Esophagus (tissue), 2 donors: ENCODE measurements around the gene SLC22A14. TPM values are rescaled to one million over a fixed set of nuclear protein-coding genes. Genes with fewer than 3 reads are reported as not detected.
"Not testable (repeated sequence)": the region's sequence is repeated elsewhere in the genome, so short reads cannot be mapped to it uniquely, and the experiment has no call there.

Experiments used
- H3K27ac ChIP-seq, 2 donors: one replicate each; pipeline ENCODE4 v1.5.1; 2013; ENCODE audit warnings: low read depth in 2 of 2, mild to moderate bottlenecking in 2 of 2, inconsistent platforms in 1 of 2, low read length in 1 of 2, moderate library complexity in 1 of 2
- H3K27me3 ChIP-seq, 2 donors: one replicate each; pipeline ENCODE4 v1.6.1; 2013; ENCODE audit warnings: low read length in 2 of 2, control low read depth in 1 of 2, mild to moderate bottlenecking in 1 of 2; ENCODE audit not compliant: insufficient read depth in 2 of 2, control insufficient read depth in 1 of 2
- H3K36me3 ChIP-seq, 2 donors: one replicate each; pipeline ENCODE4 v1.6.1; 2013; ENCODE audit warnings: low read length in 1 of 2; ENCODE audit not compliant: control insufficient read depth in 2 of 2, insufficient read depth in 2 of 2
- H3K4me1 ChIP-seq, 2 donors: one replicate each; pipeline ENCODE4 v1.6.1; 2013; ENCODE audit warnings: low read length in 1 of 2; ENCODE audit not compliant: control insufficient read depth in 2 of 2, insufficient read depth in 2 of 2
- H3K4me3 ChIP-seq, 2 donors: one replicate each; pipeline ENCODE4 v1.5.1; 2013; ENCODE audit warnings: low read length in 2 of 2, mild to moderate bottlenecking in 2 of 2, low read depth in 1 of 2, moderate library complexity in 1 of 2
- H3K9me3 ChIP-seq, 2 donors: one replicate each; pipeline ENCODE4 v1.6.1; 2013; ENCODE audit warnings: mild to moderate bottlenecking in 2 of 2, low read depth in 1 of 2, low read length in 1 of 2, moderate library complexity in 1 of 2; ENCODE audit not compliant: control insufficient read depth in 2 of 2, insufficient read depth in 1 of 2
- WGBS, 2 donors: extraction: QIAGEN DNeasy Blood & Tissue Kit; methylation state at CpG; one replicate each; pipeline ENCODE4 v1.1.7; 2013; 5-methylcytosine and 5-hydroxymethylcytosine counted together
- polyA plus RNA-seq, 2 donors: library from polyadenylated mRNA; stranded (reverse); fragments of 200-250 nt; gene quantifications; one replicate each; pipeline ENCODE4 v1.2.3, GENCODE V29; 2013
- donor health status: healthy with polysubstance abuse.
- donor health status: Bipolar disorder and iron deficiency.

The SLC22A14 gene, protein sequence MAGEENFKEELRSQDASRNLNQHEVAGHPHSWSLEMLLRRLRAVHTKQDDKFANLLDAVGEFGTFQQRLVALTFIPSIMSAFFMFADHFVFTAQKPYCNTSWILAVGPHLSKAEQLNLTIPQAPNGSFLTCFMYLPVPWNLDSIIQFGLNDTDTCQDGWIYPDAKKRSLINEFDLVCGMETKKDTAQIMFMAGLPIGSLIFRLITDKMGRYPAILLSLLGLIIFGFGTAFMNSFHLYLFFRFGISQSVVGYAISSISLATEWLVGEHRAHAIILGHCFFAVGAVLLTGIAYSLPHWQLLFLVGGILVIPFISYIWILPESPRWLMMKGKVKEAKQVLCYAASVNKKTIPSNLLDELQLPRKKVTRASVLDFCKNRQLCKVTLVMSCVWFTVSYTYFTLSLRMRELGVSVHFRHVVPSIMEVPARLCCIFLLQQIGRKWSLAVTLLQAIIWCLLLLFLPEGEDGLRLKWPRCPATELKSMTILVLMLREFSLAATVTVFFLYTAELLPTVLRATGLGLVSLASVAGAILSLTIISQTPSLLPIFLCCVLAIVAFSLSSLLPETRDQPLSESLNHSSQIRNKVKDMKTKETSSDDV
- under 1 TPM; 0.19 to 0.31 TPM for polyA plus RNA-seq

- WGBS, 2 donors: 77 to 87% methylated on average over 14 of the region's 14 CpGs
- Histone ChIP-seq H3K9me3 (no peaks in the 10 kb centered on the region), H3K27me3 (no peaks in the 10 kb centered on the region), H3K27ac (no peak within 1 kb of the TSS), H3K4me3 (no peak within 1 kb of the TSS), H3K36me3 (peaks cover 0 to 9% of the 10 kb centered on the region in 2 donors), H3K4me1 (peaks cover 0 to 2% of the 10 kb centered on the region in 2 donors)
Measured at GRCh38 chr3:38281895-38282686, at the start of gene SLC22A14. Gene SLC22A14 (plus strand): TSS chr3:38282294. CDS start chr3:38306027, 23,733 bp downstream.

- Histone ChIP-seq H3K9me3 (no peaks in the 10 kb centered on the region), H3K27ac (no peak overlapping the region), H3K4me3 (no peak overlapping the region), H3K4me1 (no peaks in the 10 kb centered on the region), H3K27me3 (no peaks in the 10 kb centered on the region), H3K36me3 (peaks cover 0 to 2% of the 10 kb centered on the region in 2 donors)
- 90 to 91% methylated on average over 2 of the region's 2 CpGs for WGBS, 2 donors
Measured at GRCh38 chr3:38232701-38233100, 49.4 kb upstream of the SLC22A14 start.

GRCh38 chr3:38235466-38235865 lies 46.6 kb upstream of the SLC22A14 start:
- H3K27me3 ChIP-seq: no peaks in the 10 kb centered on the region
- H3K36me3 ChIP-seq: peaks cover 4 to 8% of the 10 kb centered on the region in 2 donors
- H3K4me3 ChIP-seq: no peak overlapping the region
- no peaks in the 10 kb centered on the region for H3K4me1 ChIP-seq
- no peak overlapping the region for H3K27ac ChIP-seq
- no peaks in the 10 kb centered on the region for H3K9me3 ChIP-seq

- no peaks in the 10 kb centered on the region for H3K27me3 ChIP-seq
- H3K27ac ChIP-seq: no peak overlapping the region
- no peak overlapping the region for H3K4me3 ChIP-seq
- peaks cover 4 to 8% of the 10 kb centered on the region in 2 donors for H3K36me3 ChIP-seq
- 97% methylated on average over 2 of the region's 2 CpGs for WGBS, 2 donors
- H3K4me1 ChIP-seq: no peaks in the 10 kb centered on the region
- no peaks in the 10 kb centered on the region for H3K9me3 ChIP-seq
Measured at GRCh38 chr3:38238416-38239008, 43.6 kb upstream of the SLC22A14 start.

- not testable (repeated sequence) for H3K9me3 ChIP-seq, H3K4me3 ChIP-seq, H3K27me3 ChIP-seq, H3K36me3 ChIP-seq, H3K27ac ChIP-seq, H3K4me1 ChIP-seq
- 97 to 98% methylated on average over 4 of the region's 4 CpGs for WGBS, 2 donors
Measured at GRCh38 chr3:38242812-38243211, 39.3 kb upstream of the SLC22A14 start.

- 92 to 94% methylated on average over 4 of the region's 4 CpGs for WGBS, 2 donors
- H3K4me3 ChIP-seq: no peak overlapping the region
- no peaks in the 10 kb centered on the region for H3K9me3 ChIP-seq
- peaks cover 0 to 7% of the 10 kb centered on the region in 2 donors for H3K36me3 ChIP-seq
- H3K27me3 ChIP-seq: no peaks in the 10 kb centered on the region
- H3K4me1 ChIP-seq: no peaks in the 10 kb centered on the region
- no peak overlapping the region for H3K27ac ChIP-seq
Measured at GRCh38 chr3:38245930-38246329, 36.2 kb upstream of the SLC22A14 start.

DNA sequence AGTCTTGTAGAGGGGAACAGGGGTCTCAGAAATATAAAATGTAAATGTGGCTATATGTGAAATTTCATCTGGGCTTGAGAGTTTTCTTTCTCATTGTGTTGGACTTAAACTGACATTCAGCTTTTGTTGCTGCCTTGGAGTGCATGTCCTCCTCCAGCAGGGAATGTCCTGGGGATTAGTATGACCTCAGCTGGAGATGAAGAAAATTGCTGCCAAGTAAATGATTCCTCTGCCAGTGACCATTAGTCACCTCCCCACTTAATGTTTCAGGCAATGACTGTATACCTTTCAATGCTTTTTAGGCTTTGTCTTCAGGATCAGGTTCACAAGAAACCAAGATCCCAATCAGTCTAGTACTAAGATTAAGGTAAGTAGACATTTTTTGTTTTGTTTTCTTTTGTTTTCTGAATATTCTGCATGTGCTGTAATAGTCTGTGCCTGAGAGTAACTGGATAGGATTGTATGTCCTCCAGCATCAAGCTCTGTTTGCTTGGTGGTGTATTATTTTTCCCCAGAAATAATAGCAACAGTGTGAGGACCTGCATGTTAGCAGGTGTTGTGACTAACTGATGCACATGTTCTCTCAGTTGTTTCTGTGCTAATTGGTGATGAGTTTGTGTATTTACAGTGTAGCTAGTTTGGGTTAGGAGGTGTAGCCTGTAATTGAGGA lies 34.6 kb upstream of the SLC22A14 start:
- Histone ChIP-seq H3K9me3 (no peaks in the 10 kb centered on the region), H3K4me1 (no peaks in the 10 kb centered on the region), H3K4me3 (no peak overlapping the region), H3K27me3 (no peaks in the 10 kb centered on the region), H3K27ac (no peak overlapping the region), H3K36me3 (peaks cover 0 to 12% of the 10 kb centered on the region in 2 donors)

DNA sequence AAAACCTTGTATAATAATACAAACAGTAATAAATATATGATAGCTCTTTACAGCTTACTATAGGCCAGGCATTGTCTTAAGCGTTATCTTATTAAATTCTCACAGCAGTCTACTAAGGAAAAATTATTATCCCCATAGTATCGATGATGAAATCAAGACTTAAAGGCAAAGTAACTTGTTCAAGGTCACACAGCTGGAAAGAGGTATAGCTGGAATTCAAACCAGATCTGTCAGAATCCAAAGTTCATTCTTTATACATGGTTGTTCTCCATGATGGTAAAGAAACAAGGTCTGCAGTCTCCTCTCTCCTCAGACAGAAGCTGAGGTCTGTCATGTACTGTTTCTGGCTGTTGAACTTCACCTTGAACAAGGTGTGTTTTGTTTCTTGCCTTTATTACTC lies 31.9 kb upstream of the SLC22A14 start:
- 85 to 99% methylated on average over 2 of the region's 2 CpGs for WGBS, 2 donors
- Histone ChIP-seq H3K36me3 (peaks cover 16% of the 10 kb centered on the region in 2 donors), H3K4me3 (no peak overlapping the region), H3K27ac (no peak overlapping the region), H3K4me1 (no peaks in the 10 kb centered on the region), H3K27me3 (no peaks in the 10 kb centered on the region), H3K9me3 (no peaks in the 10 kb centered on the region)

GRCh38 chr3:38251197-38251596 lies 30.9 kb upstream of the SLC22A14 start:
- Histone ChIP-seq H3K27ac (no peak overlapping the region), H3K27me3 (no peaks in the 10 kb centered on the region), H3K9me3 (no peaks in the 10 kb centered on the region), H3K4me3 (no peak overlapping the region), H3K4me1 (no peaks in the 10 kb centered on the region), H3K36me3 (peaks cover 13 to 16% of the 10 kb centered on the region in 2 donors)
- 94% methylated on average over 4 of the region's 4 CpGs for WGBS, 2 donors
